CD4-positive, alpha-beta memory T cell (primary cell): ENCODE measurements around the gene SDR42E2. TPM values are rescaled to one million over a fixed set of nuclear protein-coding genes. Genes with fewer than 3 reads are reported as not detected.
A peak's percentile ranks its signal among the peaks of the same experiment; 100 is the strongest.

ENCODE experiments used
- CTCF ChIA-PET: fragments of 350-600 bp; sonication (Branson Sonifier 250); formaldehyde crosslinking; loops from one replicate; lab custom pipeline; 2021; ENCODE audit warnings: inconsistent platforms; ENCODE audit not compliant: partially characterized antibody; lab: Charles Lee
- POLR2A ChIA-PET: fragments of 350-600 bp; sonication (Branson Sonifier 250); formaldehyde crosslinking; loops from one replicate; lab custom pipeline; 2021; ENCODE audit not compliant: partially characterized antibody; lab: Charles Lee
- DNase-seq, 5 donors: peaks; one replicate each; pipeline versions ENCODE4 v3.0.0 to v3.0.0-alpha.2; 2020 to 2022; ENCODE audit warnings: mixed read lengths in 1 of 5
- H3K27ac ChIP-seq: one replicate; pipeline ENCODE4 v1.7.0; 2013; ENCODE audit warnings: low read depth, low read length
- H3K27me3 ChIP-seq: 2 replicates; pipeline ENCODE4 v1.7.0; 2013; ENCODE audit warnings: mild to moderate bottlenecking, low read length, moderate library complexity; ENCODE audit not compliant: insufficient read depth
- H3K36me3 ChIP-seq: 2 replicates; pipeline ENCODE4 v1.7.0; 2013; ENCODE audit warnings: mild to moderate bottlenecking, low read length, moderate library complexity; ENCODE audit not compliant: insufficient read depth
- H3K4me1 ChIP-seq: 2 replicates; pipeline ENCODE4 v1.7.0; 2013; ENCODE audit warnings: mild to moderate bottlenecking, low read length, moderate library complexity; ENCODE audit not compliant: insufficient read depth
- H3K4me3 ChIP-seq, 2 donors: one replicate each; pipeline ENCODE4 v1.7.0; 2013; ENCODE audit warnings: low read length in 2 of 2, mild to moderate bottlenecking in 1 of 2
- H3K9me3 ChIP-seq, 2 donors: one replicate each; pipeline ENCODE4 v1.7.0; 2013; ENCODE audit warnings: low read length in 2 of 2, control low read depth in 1 of 2; ENCODE audit not compliant: control insufficient read depth in 1 of 2
- H3K27ac Mint-ChIP-seq, 7 donors: one replicate each; pipeline ENCODE4 v1.8.0; 2020 to 2021; ENCODE audit warnings: mixed read lengths in 7 of 7, mild to moderate bottlenecking in 6 of 7, inconsistent platforms in 3 of 7, moderate library complexity in 3 of 7
- H3K27me3 Mint-ChIP-seq, 2 donors: one replicate each; pipeline ENCODE4 v1.8.0; 2020 to 2021; ENCODE audit warnings: mixed read lengths in 2 of 2
- H3K36me3 Mint-ChIP-seq, 2 donors: one replicate each; pipeline ENCODE4 v1.8.0; 2020 to 2021; ENCODE audit warnings: mixed read lengths in 2 of 2, inconsistent platforms in 1 of 2, mild to moderate bottlenecking in 1 of 2
- H3K4me1 Mint-ChIP-seq, 4 donors: one replicate each; pipeline ENCODE4 v1.8.0; 2020 to 2021; ENCODE audit warnings: mixed read lengths in 4 of 4, mild to moderate bottlenecking in 1 of 4
- H3K4me3 Mint-ChIP-seq, 8 donors: one replicate each; pipeline ENCODE4 v1.8.0; 2020 to 2021; ENCODE audit warnings: mixed read lengths in 8 of 8, mild to moderate bottlenecking in 7 of 8, moderate library complexity in 6 of 8, inconsistent platforms in 3 of 8
- H3K9me3 Mint-ChIP-seq, 8 donors: one replicate each; pipeline ENCODE4 v1.8.0; 2020 to 2021; ENCODE audit warnings: mixed read lengths in 8 of 8, mild to moderate bottlenecking in 5 of 8, inconsistent platforms in 3 of 8, moderate library complexity in 1 of 8
- intact Hi-C: fragments of 100-400 bp; cut with micrococcal nuclease; formaldehyde crosslinking; loops from one replicate; pipeline ENCODE4 v1.15.1; 2023
- polyA plus RNA-seq, 2 donors: library from polyadenylated mRNA; unstranded; fragments of 300-500 nt; fragmentation: Illumina TruSeq; gene quantifications; one replicate each; pipeline ENCODE4 v1.2.3, GENCODE V29; 2021
- total RNA-seq, 2 experiments: library from RNA; stranded (reverse); gene quantifications; one replicate each; pipeline ENCODE4 v1.2.3, GENCODE V29; 2021

SDR42E2 gene
- total and polyA plus RNA-seq, 4 experiments from 2014 or later, result 0.11 to 0.88 (median 0.64) TPM

DNA sequence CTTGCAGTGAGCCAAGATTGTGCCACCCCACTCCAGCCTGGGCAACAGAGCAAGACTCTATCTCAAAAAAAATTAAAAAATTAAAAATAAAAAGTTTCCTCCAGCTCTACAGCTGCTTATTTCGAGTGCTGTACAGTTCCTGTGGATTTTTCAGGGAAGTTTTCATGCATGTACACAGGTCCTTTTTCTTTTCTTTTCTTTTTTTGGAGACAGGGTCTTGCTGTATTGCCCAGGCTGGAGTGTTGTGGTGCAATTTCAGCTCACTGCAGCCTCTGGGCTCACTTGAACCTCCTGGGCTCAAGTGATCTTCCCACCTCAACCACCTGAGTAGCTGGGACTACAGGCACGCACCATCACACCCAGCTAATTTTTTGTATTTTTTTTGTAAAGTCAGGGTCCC lies 59.7 kb downstream of the SDR42E2 start:
- intact Hi-C loops, result no loop called here
- H3K4me3 ChIP-seq, result no peak overlapping the region
- CTCF ChIA-PET, result no interaction called here

DNA sequence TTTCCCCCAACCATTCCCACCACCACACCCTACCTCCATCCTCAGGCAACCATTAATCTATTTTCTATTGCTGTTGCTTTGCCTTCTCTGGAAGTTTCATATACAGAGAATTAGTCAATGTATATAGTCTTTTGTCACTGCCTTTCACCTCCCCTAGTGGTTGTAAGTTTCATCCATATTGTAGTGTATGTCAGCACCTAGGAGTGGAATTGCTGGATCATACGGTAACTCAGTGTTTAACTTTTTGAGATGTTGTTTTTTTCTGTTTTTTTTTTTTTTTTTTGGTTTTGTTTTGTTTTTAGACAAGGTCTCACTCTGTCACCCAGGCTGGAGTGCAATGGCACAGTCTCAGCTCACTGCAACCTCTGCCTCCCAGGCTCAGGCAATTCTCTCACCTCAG lies 60.7 kb downstream of the SDR42E2 start:
- ChIA-PET POLR2A (no interaction called here), CTCF (no interaction called here)
- Histone ChIP-seq H3K4me3 (no peak overlapping the region), H3K27ac (no peak overlapping the region), H3K4me1 (no peaks in the 10 kb centered on the region), H3K9me3 (no peaks in the 10 kb centered on the region), H3K27me3 (no peaks in the 10 kb centered on the region), H3K36me3 (peaks cover 4% of the 10 kb centered on the region)
- H3K27ac Mint-ChIP-seq, result peak overlapping the region in 2 of 7 donors; percentile 8 to 68
- H3K9me3 Mint-ChIP-seq, result no peaks in the 10 kb centered on the region
- peaks cover under 1 to 3% of the 10 kb centered on the region in 2 donors for H3K36me3 Mint-ChIP-seq
- intact Hi-C loops, result no loop called here
- peaks cover 0 to 6% (median 5%) of the 10 kb centered on the region in 4 donors for H3K4me1 Mint-ChIP-seq
- no peaks in the 10 kb centered on the region for H3K27me3 Mint-ChIP-seq
- no peak for DNase-seq
- H3K4me3 Mint-ChIP-seq, result no peak overlapping the region

More for the DNA sequence above, 59.7 kb downstream of the SDR42E2 start:
- Mint-ChIP-seq H3K4me3 (no peak overlapping the region), H3K9me3 (no peaks in the 10 kb centered on the region), H3K4me1 (peaks cover 0 to 7% (median 5%) of the 10 kb centered on the region in 4 donors), H3K27me3 (no peaks in the 10 kb centered on the region), H3K27ac (peak overlapping the region in 1 of 7 donors; percentile 13), H3K36me3 (peaks cover 3 to 4% of the 10 kb centered on the region in 2 donors)
- no peaks in the 10 kb centered on the region for H3K27me3 ChIP-seq
- peaks cover 4% of the 10 kb centered on the region for H3K36me3 ChIP-seq
- no peak overlapping the region for H3K27ac ChIP-seq
- POLR2A ChIA-PET, result no interaction called here
- no peaks in the 10 kb centered on the region for H3K4me1 ChIP-seq
- no peak for DNase-seq
- no peaks in the 10 kb centered on the region for H3K9me3 ChIP-seq

DNA sequence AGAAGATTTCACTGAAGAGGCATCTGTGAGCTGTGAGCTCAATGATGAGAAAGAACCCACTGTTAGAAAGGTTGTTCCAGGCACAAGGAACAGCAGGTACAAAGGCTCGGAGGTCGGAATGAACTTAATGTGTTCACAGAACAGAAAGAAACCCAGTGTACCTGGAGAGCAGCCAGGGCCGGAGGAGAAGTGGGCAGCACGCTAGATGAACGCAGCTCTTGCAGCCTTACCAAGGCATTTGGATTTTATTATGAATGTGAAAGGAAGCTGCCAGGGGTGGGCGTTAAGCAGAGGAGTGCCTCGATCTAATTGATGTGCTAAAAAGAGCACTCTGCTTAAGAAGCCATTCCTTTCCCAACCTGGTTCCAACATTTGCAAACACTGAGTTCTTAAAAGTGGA lies 62.8 kb downstream of the SDR42E2 start:
- H3K27ac Mint-ChIP-seq, result peak overlapping the region in 3 of 7 donors; percentile 55 to 77 (median 69)
- no peak overlapping the region for H3K4me3 Mint-ChIP-seq
- H3K27me3 Mint-ChIP-seq, result no peaks in the 10 kb centered on the region

DNA sequence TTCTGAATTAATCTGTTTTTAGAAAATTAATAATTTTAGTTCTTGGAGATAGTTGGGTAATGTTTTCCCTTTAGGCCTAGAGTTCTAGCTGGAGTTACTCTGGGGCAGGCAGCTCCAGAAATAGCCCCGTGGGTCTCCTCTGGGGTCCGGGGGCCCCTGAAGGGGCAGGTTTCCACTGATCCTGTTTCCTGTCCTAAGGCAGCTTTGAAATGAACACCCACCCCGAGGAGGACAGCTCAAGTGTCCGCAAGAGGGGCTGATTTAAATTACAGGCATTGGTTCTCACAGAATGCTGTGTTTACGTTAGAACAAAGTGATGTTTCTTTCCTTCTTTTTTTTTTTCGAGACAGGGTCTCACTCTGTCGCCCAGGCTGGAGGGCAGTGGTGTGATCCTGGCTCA lies 67.6 kb downstream of the SDR42E2 start:
- Histone ChIP-seq H3K27ac (no peak overlapping the region), H3K4me1 (no peaks in the 10 kb centered on the region), H3K27me3 (no peaks in the 10 kb centered on the region), H3K9me3 (no peaks in the 10 kb centered on the region), H3K4me3 (no peak overlapping the region), H3K36me3 (peaks cover 4% of the 10 kb centered on the region)
- intact Hi-C loops, result no loop called here
- H3K4me1 Mint-ChIP-seq, result peaks cover 0 to 5% (median 2%) of the 10 kb centered on the region in 4 donors
- no peak overlapping the region for H3K4me3 Mint-ChIP-seq
- ChIA-PET CTCF (interaction anchor here (0.6 kb wide), 1 partner anchor 63 kb away, joined by 4 read pairs; no protein-coding TSS in a partner anchor), POLR2A (no interaction called here)
- no peaks in the 10 kb centered on the region for H3K27me3 Mint-ChIP-seq
- H3K27ac Mint-ChIP-seq, result no peak overlapping the region
- DNase-seq, result no peak
- peaks cover 20 to 27% of the 10 kb centered on the region in 2 donors for H3K36me3 Mint-ChIP-seq
- no peaks in the 10 kb centered on the region for H3K9me3 Mint-ChIP-seq

More for the DNA sequence above, 62.8 kb downstream of the SDR42E2 start:
- Histone ChIP-seq H3K4me1 (no peaks in the 10 kb centered on the region), H3K27me3 (no peaks in the 10 kb centered on the region), H3K9me3 (no peaks in the 10 kb centered on the region), H3K36me3 (peaks cover 4% of the 10 kb centered on the region), H3K27ac (no peak overlapping the region), H3K4me3 (no peak overlapping the region)
- peaks cover 10 to 12% of the 10 kb centered on the region in 2 donors for H3K36me3 Mint-ChIP-seq
- ChIA-PET POLR2A (interaction anchor here (1.0 to 1.1 kb wide), 2 partner anchors 20 to 33 kb away, joined by 3 read pairs; no protein-coding TSS in a partner anchor), CTCF (no interaction called here)
- H3K9me3 Mint-ChIP-seq, result no peaks in the 10 kb centered on the region
- intact Hi-C loops, result no loop called here
- peaks cover 0 to 6% (median 5%) of the 10 kb centered on the region in 4 donors for H3K4me1 Mint-ChIP-seq
- no peak for DNase-seq

DNA sequence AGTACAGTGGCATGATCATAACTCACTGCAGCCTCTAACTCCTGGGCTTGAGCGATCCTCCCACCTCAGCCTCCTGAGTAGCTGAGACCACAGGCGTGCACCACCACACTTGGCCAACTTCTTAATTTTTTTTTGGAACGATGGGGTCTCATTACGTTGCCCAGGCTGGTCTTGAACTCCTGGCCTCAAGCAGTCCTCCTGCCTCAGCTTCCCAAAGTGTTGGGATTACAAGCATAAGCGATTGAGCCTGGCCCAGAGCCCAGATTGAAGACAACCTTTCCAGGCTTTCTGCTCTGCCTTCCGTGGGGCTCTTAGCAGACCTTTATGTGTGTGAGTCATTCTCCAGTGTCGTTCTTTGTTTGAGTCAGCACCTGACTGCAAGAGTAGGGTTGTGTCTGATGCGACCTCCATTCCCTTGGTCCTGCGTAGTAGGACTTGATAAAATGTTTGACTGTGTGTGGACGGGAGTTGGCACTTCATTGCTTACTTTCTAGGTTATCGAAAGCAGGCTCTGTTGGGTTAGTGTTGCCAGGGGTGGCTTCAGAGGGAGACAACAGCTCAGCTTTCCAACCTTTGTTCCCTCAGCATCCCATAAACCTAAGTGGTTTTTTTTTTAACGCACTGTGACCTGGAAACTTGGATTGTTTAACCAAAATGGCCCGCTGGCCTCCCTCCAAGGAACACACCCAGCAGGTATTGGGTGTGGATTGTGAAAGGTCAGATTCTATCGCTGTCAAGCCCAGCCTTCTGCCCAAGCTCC lies 70.2 kb downstream of the SDR42E2 start:
- Histone ChIP-seq H3K9me3 (no peaks in the 10 kb centered on the region), H3K36me3 (no peaks in the 10 kb centered on the region), H3K27me3 (no peaks in the 10 kb centered on the region), H3K4me3 (no peak overlapping the region), H3K4me1 (no peaks in the 10 kb centered on the region), H3K27ac (no peak overlapping the region)
- ChIA-PET CTCF (interaction anchor here (0.6 kb wide), 1 partner anchor 13 kb away, joined by 3 read pairs; no protein-coding TSS in a partner anchor), POLR2A (no interaction called here)
- H3K4me1 Mint-ChIP-seq, result peaks cover 0 to 3% (median under 1%) of the 10 kb centered on the region in 4 donors
- no peaks in the 10 kb centered on the region for H3K9me3 Mint-ChIP-seq
- H3K27ac Mint-ChIP-seq, result peak overlapping the region in 3 of 7 donors; percentile 10 to 41 (median 24)
- DNase-seq, result no peak
- H3K36me3 Mint-ChIP-seq, result peaks cover 18 to 28% of the 10 kb centered on the region in 2 donors
- H3K27me3 Mint-ChIP-seq, result no peaks in the 10 kb centered on the region
- intact Hi-C loops, result no loop called here
- no peak overlapping the region for H3K4me3 Mint-ChIP-seq

DNA sequence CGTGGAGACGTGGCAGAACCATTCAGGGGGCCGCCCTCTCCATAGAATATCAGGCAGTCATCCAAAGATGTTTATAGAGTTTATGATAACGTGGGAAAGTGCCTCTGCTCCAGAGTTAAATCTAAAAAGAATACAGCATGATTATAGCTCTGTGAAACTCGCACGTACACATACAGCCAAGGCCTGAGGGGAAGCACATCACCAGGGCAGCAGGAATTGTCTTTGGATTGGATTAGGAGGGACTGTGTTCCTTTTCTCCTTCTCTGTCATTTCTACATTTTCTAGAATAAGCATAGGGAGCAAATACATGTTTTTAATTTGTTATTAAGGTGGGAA lies 70.7 kb downstream of the SDR42E2 start:
- Histone ChIP-seq H3K9me3 (no peaks in the 10 kb centered on the region), H3K4me3 (no peak overlapping the region), H3K27ac (no peak overlapping the region), H3K27me3 (no peaks in the 10 kb centered on the region), H3K36me3 (no peaks in the 10 kb centered on the region), H3K4me1 (no peaks in the 10 kb centered on the region)
- Mint-ChIP-seq H3K36me3 (peaks cover 18 to 28% of the 10 kb centered on the region in 2 donors), H3K9me3 (no peaks in the 10 kb centered on the region), H3K4me3 (no peak overlapping the region), H3K4me1 (peaks cover 0 to 4% (median 2%) of the 10 kb centered on the region in 4 donors), H3K27ac (no peak overlapping the region), H3K27me3 (no peaks in the 10 kb centered on the region)
- CTCF ChIA-PET, result no interaction called here
- no peak for DNase-seq
- POLR2A ChIA-PET, result no interaction called here
- intact Hi-C loops, result no loop called here

DNA sequence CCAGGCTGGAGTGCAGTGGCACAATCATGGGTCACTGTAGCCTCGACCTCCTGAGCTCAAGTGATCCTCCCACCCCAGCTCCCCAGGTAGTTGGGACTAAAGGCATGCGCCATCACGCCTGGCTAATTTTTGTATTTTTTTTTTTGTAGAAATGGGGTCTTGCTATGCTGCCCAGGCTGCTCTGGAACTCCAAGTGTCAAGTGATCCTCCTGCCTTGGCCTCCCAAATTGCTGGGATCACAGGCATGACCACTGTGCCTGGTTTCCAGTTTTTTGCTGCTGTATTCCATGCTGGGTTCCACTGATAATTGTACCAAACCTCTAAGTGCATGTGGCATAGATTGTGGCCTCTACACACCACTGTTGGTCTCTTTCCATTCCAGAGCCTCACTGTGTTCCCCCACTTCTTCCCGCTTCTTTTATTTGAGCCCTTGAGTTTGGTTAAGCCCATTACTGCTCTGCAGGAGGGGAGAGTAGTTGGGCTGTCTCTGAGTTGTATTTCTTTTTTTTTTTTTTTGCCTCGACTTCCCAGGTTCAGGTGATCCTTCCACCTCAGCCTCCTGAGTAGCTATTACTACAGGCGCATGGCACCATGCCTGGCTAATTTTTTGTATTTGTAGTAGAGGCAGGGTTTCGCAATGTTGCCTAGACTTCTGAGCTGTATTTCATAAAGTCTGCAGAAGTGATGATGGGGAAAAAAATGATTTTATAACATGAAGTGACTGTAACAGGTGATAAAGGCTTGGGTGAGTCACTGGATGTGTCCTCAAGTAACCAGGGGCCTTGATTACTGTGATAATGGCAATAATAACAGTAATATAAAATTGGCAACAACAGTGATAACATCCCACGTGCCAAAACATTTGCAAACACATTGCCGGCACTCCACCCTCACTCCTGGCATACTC lies 73.8 kb downstream of the SDR42E2 start:
- POLR2A ChIA-PET, result no interaction called here
- no peak overlapping the region for H3K27ac Mint-ChIP-seq
- CTCF ChIA-PET, result no interaction called here

More for the DNA sequence above, 73.8 kb downstream of the SDR42E2 start:
- H3K27ac ChIP-seq, result no peak overlapping the region
- peaks cover 15 to 32% (median 24%) of the 10 kb centered on the region in 4 donors for H3K4me1 Mint-ChIP-seq
- H3K4me1 ChIP-seq, result peaks cover 27% of the 10 kb centered on the region
- no peaks in the 10 kb centered on the region for H3K27me3 ChIP-seq
- no peak overlapping the region for H3K4me3 Mint-ChIP-seq
- intact Hi-C loops, result no loop called here
- no peaks in the 10 kb centered on the region for H3K36me3 ChIP-seq
- no peak for DNase-seq
- no peak overlapping the region for H3K4me3 ChIP-seq
- H3K36me3 Mint-ChIP-seq, result peaks cover 3 to 13% of the 10 kb centered on the region in 2 donors
- no peaks in the 10 kb centered on the region for H3K9me3 ChIP-seq
- no peaks in the 10 kb centered on the region for H3K27me3 Mint-ChIP-seq
- no peaks in the 10 kb centered on the region for H3K9me3 Mint-ChIP-seq
